Measurements from ENCODE around the gene C19orf85. TPM values are rescaled to one million over a fixed set of nuclear protein-coding genes. Genes with fewer than 3 reads are reported as not detected.

The C19orf85 gene
- total and polyA plus RNA-seq, 10 of the 15 experiments (the other 5 are each of a cell fraction or from before 2014, with no cell fraction given), result not detected

DNA sequence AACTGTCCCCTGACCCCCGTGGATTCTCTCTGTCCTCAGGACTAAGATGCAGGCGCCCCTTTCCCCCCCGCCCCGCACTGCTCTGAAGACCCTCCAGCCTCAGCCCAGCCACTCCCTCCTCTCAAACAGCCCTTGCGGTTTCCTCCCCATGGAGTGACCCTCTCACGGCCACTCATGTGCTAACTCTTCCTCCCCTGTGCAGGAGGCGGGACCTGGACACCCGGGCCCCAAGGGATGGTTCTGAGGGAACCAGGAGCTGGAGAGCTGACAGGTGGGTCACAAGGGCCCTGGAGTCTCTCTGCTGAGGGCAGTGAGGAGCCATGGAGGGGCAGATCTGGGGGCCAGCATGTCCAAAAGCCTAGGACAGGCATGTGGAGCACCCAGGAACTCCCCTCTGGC lies 5.0 kb downstream of the C19orf85 start:
- ATAC-seq (no peak), FAIRE-seq (no peak), DNase-seq (ENCODE audit: low read depth, low spot score) (no peak)
- intact Hi-C loops (cut with micrococcal nuclease; ENCODE audit: unreplicated experiment) (no loop called here), in situ Hi-C loops (cut with MboI) (no loop called here)
- Histone ChIP-seq H3K27me3 (replicated peaks in 1 of 2; ENCODE audit: control insufficient read depth in 2 of 2, insufficient read depth in 2 of 2, low read length in 1 of 2) (no peaks in the 10 kb centered on the region), H3K9me3 (replicated peaks; ENCODE audit: control insufficient read depth, insufficient read depth, low read length) (no peaks in the 10 kb centered on the region), H2AFZ (ENCODE audit: control insufficient read depth, low read depth, low read length) (no peak overlapping the region), H3K4me3 (no peak overlapping the region), H3K36me3 (ENCODE audit: control insufficient read depth in 2 of 2, insufficient read depth in 2 of 2, low read length in 1 of 2) (peaks cover 0 to 3% of the 10 kb centered on the region in 2 experiments; a peak in 3 of 4 replicates), H3K4me1 (ENCODE audit: control insufficient read depth, insufficient read depth, low read length) (no peaks in the 10 kb centered on the region), H3K79me2 (ENCODE audit: control insufficient read depth, insufficient read depth, low read length) (peaks cover 9% of the 10 kb centered on the region), H3K27ac (ENCODE audit: control insufficient read depth, insufficient read depth) (no peak overlapping the region), H4K20me1 (ENCODE audit: control insufficient read depth, insufficient read depth) (no peaks in the 10 kb centered on the region; the same call in 1 of the 2 replicates), H3K9ac (ENCODE audit: control insufficient read depth, insufficient read depth, low read length) (no peak overlapping the region; the same call in 1 of the 2 replicates), H3K4me2 (ENCODE audit: control insufficient read depth, insufficient read depth) (peak overlapping the region; percentile 30; the same call in 1 of the 2 replicates)
- ChIA-PET SMC1A (ENCODE audit: uncharacterized antibody, unreplicated experiment) (interaction anchor here (0.6 kb wide), 1 partner anchor 142 kb away, joined by 3 read pairs; no protein-coding TSS in a partner anchor), RAD21 (ENCODE audit: unreplicated experiment) (interaction anchor here (1.9 kb wide), 1 partner anchor 45 kb away, joined by 6 read pairs; no protein-coding TSS in a partner anchor), POLR2A (interaction anchor here (0.5 kb wide), 1 partner anchor 9 kb away, joined by 6 read pairs; no protein-coding TSS in a partner anchor), CTCF (interaction anchor here (1.0 to 3.2 kb wide), 3 partner anchors 8 to 785 kb away, joined by 3 to 15 read pairs (median 3); no protein-coding TSS in a partner anchor)
- 71% methylated on average over 7 of the region's 8 CpGs for WGBS (ENCODE audit: insufficient coverage, insufficient replicate concordance, low lambda C conversion rate, missing lambda C conversion rate)
- no TSS peak for BruUV-seq (replicated peaks)
- TF ChIP-seq MYC (IDR thresholded peaks at IDR 0.05; ENCODE audit: insufficient read depth, insufficient read length, insufficient replicate concordance, low read length, severe bottlenecking) (no peak), NFXL1 (IDR thresholded peaks at IDR 0.05; ENCODE audit: borderline replicate concordance) (no peak), HSF1 (IDR thresholded peaks at IDR 0.05; ENCODE audit: low read depth, low read length) (no peak), POLR2A (IDR thresholded peaks at IDR 0.05; ENCODE audit: low read depth, low read length) (no peak), YY1 (IDR thresholded peaks at IDR 0.05; ENCODE audit: low read depth, low read length) (no peak), FOS (IDR thresholded peaks at IDR 0.05; ENCODE audit: borderline replicate concordance, extremely low read depth, insufficient read length) (no peak), CEBPB (IDR thresholded peaks at IDR 0.05; ENCODE audit: borderline replicate concordance in 1 of 2, low read depth in 2 of 2, low read length in 2 of 2) (no peak), MXI1 (IDR thresholded peaks at IDR 0.05; ENCODE audit: low read depth, low read length) (no peak), NBN (IDR thresholded peaks at IDR 0.05) (no peak), TCF3 (IDR thresholded peaks at IDR 0.05; ENCODE audit: borderline replicate concordance, insufficient read depth, low read depth, low read length) (no peak), IKZF1 (conservative IDR thresholded peaks at IDR 0.05) (no peak), KAT2A (conservative IDR thresholded peaks at IDR 0.05; ENCODE audit: control insufficient read depth, low read depth, low read length) (no peak), ATF2 (IDR thresholded peaks at IDR 0.05; ENCODE audit: low read length) (no peak), RAD21 (IDR thresholded peaks at IDR 0.05; ENCODE audit: insufficient read depth, low read depth, low read length) (no peak)
- TF ChIP-seq, protein P1, sequence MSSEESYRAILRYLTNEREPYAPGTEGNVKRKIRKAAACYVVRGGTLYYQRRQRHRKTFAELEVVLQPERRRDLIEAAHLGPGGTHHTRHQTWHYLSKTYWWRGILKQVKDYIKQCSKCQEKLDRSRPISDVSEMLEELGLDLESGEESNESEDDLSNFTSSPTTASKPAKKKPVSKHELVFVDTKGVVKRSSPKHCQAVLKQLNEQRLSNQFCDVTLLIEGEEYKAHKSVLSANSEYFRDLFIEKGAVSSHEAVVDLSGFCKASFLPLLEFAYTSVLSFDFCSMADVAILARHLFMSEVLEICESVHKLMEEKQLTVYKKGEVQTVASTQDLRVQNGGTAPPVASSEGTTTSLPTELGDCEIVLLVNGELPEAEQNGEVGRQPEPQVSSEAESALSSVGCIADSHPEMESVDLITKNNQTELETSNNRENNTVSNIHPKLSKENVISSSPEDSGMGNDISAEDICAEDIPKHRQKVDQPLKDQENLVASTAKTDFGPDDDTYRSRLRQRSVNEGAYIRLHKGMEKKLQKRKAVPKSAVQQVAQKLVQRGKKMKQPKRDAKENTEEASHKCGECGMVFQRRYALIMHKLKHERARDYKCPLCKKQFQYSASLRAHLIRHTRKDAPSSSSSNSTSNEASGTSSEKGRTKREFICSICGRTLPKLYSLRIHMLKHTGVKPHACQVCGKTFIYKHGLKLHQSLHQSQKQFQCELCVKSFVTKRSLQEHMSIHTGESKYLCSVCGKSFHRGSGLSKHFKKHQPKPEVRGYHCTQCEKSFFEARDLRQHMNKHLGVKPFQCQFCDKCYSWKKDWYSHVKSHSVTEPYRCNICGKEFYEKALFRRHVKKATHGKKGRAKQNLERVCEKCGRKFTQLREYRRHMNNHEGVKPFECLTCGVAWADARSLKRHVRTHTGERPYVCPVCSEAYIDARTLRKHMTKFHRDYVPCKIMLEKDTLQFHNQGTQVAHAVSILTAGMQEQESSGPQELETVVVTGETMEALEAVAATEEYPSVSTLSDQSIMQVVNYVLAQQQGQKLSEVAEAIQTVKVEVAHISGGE (CRISPR knock-in tag; IDR thresholded peaks at IDR 0.05), result no peak
- TF ChIP-seq, protein P2, sequence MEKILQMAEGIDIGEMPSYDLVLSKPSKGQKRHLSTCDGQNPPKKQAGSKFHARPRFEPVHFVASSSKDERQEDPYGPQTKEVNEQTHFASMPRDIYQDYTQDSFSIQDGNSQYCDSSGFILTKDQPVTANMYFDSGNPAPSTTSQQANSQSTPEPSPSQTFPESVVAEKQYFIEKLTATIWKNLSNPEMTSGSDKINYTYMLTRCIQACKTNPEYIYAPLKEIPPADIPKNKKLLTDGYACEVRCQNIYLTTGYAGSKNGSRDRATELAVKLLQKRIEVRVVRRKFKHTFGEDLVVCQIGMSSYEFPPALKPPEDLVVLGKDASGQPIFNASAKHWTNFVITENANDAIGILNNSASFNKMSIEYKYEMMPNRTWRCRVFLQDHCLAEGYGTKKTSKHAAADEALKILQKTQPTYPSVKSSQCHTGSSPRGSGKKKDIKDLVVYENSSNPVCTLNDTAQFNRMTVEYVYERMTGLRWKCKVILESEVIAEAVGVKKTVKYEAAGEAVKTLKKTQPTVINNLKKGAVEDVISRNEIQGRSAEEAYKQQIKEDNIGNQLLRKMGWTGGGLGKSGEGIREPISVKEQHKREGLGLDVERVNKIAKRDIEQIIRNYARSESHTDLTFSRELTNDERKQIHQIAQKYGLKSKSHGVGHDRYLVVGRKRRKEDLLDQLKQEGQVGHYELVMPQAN (conservative IDR thresholded peaks at IDR 0.05), result no peak

All from GM12878 (cell line).